ENCODE results near the gene ABCC6. TPM values are rescaled to one million over a fixed set of nuclear protein-coding genes. Genes with fewer than 3 reads are reported as not detected.
"Not testable (repeated sequence)": the region's sequence is repeated elsewhere in the genome, so short reads cannot be mapped to it uniquely, and the experiment has no call there.

ABCC6 gene
- total RNA-seq, 1 experiment from 2014 or later, result 44.6 TPM

DNA sequence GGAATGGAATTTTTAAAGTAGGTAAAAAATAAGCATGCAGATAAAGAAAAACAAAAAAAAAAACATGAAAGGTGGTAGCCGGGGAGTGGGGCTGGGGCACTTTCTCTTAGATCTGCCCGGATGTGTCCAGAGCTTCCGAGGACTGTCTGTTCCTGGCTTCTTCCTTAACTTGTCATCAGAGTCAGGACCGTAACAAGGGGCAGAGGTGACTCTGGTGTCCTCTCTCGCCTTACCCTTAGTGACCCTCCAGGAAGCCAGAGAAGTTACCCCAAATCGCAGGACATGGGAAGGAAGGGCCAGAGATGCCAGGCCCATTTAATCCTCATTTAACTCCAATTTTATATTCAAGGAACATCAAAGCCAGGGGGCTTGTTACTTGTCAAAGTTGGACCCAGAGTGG, 115.5 kb downstream of the ABCC6 start:
- no peak overlapping the region for H3K4me3 Mint-ChIP-seq (ENCODE audit: unreplicated experiment)
- no peaks in the 10 kb centered on the region for H3K4me1 ChIP-seq
- intact Hi-C loops (cut with micrococcal nuclease; ENCODE audit: unreplicated experiment), result no loop called here
- CTCF ChIA-PET, result no interaction called here
- H3K27ac Mint-ChIP-seq (ENCODE audit: unreplicated experiment), result no peak overlapping the region
- no peaks in the 10 kb centered on the region for H3K36me3 ChIP-seq (ENCODE audit: control insufficient read depth, insufficient read depth, low read length)
- peaks cover 39% of the 10 kb centered on the region for H3K36me3 Mint-ChIP-seq (ENCODE audit: insufficient read depth, unreplicated experiment)
- no peaks in the 10 kb centered on the region for H3K4me1 Mint-ChIP-seq (ENCODE audit: low read depth, unreplicated experiment)
- no peaks in the 10 kb centered on the region for H3K9me3 ChIP-seq
- H3K27me3 Mint-ChIP-seq (ENCODE audit: insufficient read depth, unreplicated experiment), result no peaks in the 10 kb centered on the region
- TF ChIP-seq, protein P1, sequence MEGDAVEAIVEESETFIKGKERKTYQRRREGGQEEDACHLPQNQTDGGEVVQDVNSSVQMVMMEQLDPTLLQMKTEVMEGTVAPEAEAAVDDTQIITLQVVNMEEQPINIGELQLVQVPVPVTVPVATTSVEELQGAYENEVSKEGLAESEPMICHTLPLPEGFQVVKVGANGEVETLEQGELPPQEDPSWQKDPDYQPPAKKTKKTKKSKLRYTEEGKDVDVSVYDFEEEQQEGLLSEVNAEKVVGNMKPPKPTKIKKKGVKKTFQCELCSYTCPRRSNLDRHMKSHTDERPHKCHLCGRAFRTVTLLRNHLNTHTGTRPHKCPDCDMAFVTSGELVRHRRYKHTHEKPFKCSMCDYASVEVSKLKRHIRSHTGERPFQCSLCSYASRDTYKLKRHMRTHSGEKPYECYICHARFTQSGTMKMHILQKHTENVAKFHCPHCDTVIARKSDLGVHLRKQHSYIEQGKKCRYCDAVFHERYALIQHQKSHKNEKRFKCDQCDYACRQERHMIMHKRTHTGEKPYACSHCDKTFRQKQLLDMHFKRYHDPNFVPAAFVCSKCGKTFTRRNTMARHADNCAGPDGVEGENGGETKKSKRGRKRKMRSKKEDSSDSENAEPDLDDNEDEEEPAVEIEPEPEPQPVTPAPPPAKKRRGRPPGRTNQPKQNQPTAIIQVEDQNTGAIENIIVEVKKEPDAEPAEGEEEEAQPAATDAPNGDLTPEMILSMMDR (IDR thresholded peaks at IDR 0.05; ENCODE audit: insufficient read depth in 1 of 2, low read depth in 1 of 2, low read length in 1 of 2, severe bottlenecking in 1 of 2, unreplicated experiment in 1 of 2), result no peak
- POLR2A ChIA-PET, result interaction anchor here (0.7 kb wide), 1 partner anchor 101 kb away, joined by 3 read pairs; no protein-coding TSS in a partner anchor
- no peaks in the 10 kb centered on the region for H3K9me3 Mint-ChIP-seq (ENCODE audit: unreplicated experiment)
- DNase-seq, result no peak
- H3K4me3 ChIP-seq (ENCODE audit: low read depth, low read length), result no peak overlapping the region
- BruUV-seq (replicated peaks), result no TSS peak
- no peaks in the 10 kb centered on the region for H3K27me3 ChIP-seq (replicated peaks; ENCODE audit: control insufficient read depth, insufficient read depth, low read length)

GRCh38 chr16:16106466-16106865, 116.8 kb downstream of the ABCC6 start:
- Histone ChIP-seq H3K4me3 (ENCODE audit: low read depth, low read length) (no peak overlapping the region), H3K4me1 (no peaks in the 10 kb centered on the region), H3K9me3 (no peaks in the 10 kb centered on the region), H3K36me3 (ENCODE audit: control insufficient read depth, insufficient read depth, low read length) (no peaks in the 10 kb centered on the region), H3K27me3 (replicated peaks; ENCODE audit: control insufficient read depth, insufficient read depth, low read length) (no peaks in the 10 kb centered on the region)
- Mint-ChIP-seq H3K27ac (ENCODE audit: unreplicated experiment) (no peak overlapping the region), H3K4me3 (ENCODE audit: unreplicated experiment) (no peak overlapping the region), H3K27me3 (ENCODE audit: insufficient read depth, unreplicated experiment) (no peaks in the 10 kb centered on the region), H3K36me3 (ENCODE audit: insufficient read depth, unreplicated experiment) (peaks cover 39% of the 10 kb centered on the region), H3K9me3 (ENCODE audit: unreplicated experiment) (no peaks in the 10 kb centered on the region), H3K4me1 (ENCODE audit: low read depth, unreplicated experiment) (no peaks in the 10 kb centered on the region)
- TF ChIP-seq, protein P1 (IDR thresholded peaks at IDR 0.05; ENCODE audit: insufficient read depth in 1 of 2, low read depth in 1 of 2, low read length in 1 of 2, severe bottlenecking in 1 of 2, unreplicated experiment in 1 of 2), result no peak
- CTCF ChIA-PET, result no interaction called here
- intact Hi-C loops (cut with micrococcal nuclease; ENCODE audit: unreplicated experiment), result no loop called here
- no peak for DNase-seq
- POLR2A ChIA-PET, result no interaction called here
- BruUV-seq (replicated peaks), result no TSS peak

GRCh38 chr16:16105646-16106045, 117.6 kb downstream of the ABCC6 start:
- ChIA-PET POLR2A (no interaction called here), CTCF (no interaction called here)
- H3K27me3 Mint-ChIP-seq (ENCODE audit: insufficient read depth, unreplicated experiment), result no peaks in the 10 kb centered on the region
- Histone ChIP-seq H3K27me3 (replicated peaks; ENCODE audit: control insufficient read depth, insufficient read depth, low read length) (no peaks in the 10 kb centered on the region), H3K4me1 (no peaks in the 10 kb centered on the region), H3K36me3 (ENCODE audit: control insufficient read depth, insufficient read depth, low read length) (no peaks in the 10 kb centered on the region), H3K4me3 (ENCODE audit: low read depth, low read length) (no peak overlapping the region), H3K9me3 (no peaks in the 10 kb centered on the region)
- H3K4me1 Mint-ChIP-seq (ENCODE audit: low read depth, unreplicated experiment), result no peaks in the 10 kb centered on the region
- TF ChIP-seq, protein P1 (IDR thresholded peaks at IDR 0.05; ENCODE audit: insufficient read depth in 1 of 2, low read depth in 1 of 2, low read length in 1 of 2, severe bottlenecking in 1 of 2, unreplicated experiment in 1 of 2), result no peak
- no peak for DNase-seq
- intact Hi-C loops (cut with micrococcal nuclease; ENCODE audit: unreplicated experiment), result no loop called here
- no TSS peak for BruUV-seq (replicated peaks)
- no peak overlapping the region for H3K27ac Mint-ChIP-seq (ENCODE audit: unreplicated experiment)
- no peak overlapping the region for H3K4me3 Mint-ChIP-seq (ENCODE audit: unreplicated experiment)
- no peaks in the 10 kb centered on the region for H3K9me3 Mint-ChIP-seq (ENCODE audit: unreplicated experiment)
- peaks cover 39% of the 10 kb centered on the region for H3K36me3 Mint-ChIP-seq (ENCODE audit: insufficient read depth, unreplicated experiment)

GRCh38 chr16:16104804-16105141, 118.5 kb downstream of the ABCC6 start:
- H3K4me3 ChIP-seq (ENCODE audit: low read depth, low read length); H3K4me3 Mint-ChIP-seq (ENCODE audit: unreplicated experiment); intact Hi-C loops (cut with micrococcal nuclease; ENCODE audit: unreplicated experiment); H3K4me1 ChIP-seq; DNase-seq; BruUV-seq (replicated peaks); H3K36me3 ChIP-seq (ENCODE audit: control insufficient read depth, insufficient read depth, low read length); H3K9me3 Mint-ChIP-seq (ENCODE audit: unreplicated experiment); H3K4me1 Mint-ChIP-seq (ENCODE audit: low read depth, unreplicated experiment); H3K27ac Mint-ChIP-seq (ENCODE audit: unreplicated experiment); H3K27me3 ChIP-seq (replicated peaks; ENCODE audit: control insufficient read depth, insufficient read depth, low read length); POLR2A ChIA-PET; H3K9me3 ChIP-seq; H3K27me3 Mint-ChIP-seq (ENCODE audit: insufficient read depth, unreplicated experiment): not testable (repeated sequence)
- peaks cover 36% of the 10 kb centered on the region for H3K36me3 Mint-ChIP-seq (ENCODE audit: insufficient read depth, unreplicated experiment)
- CTCF ChIA-PET, result interaction anchor here (0.5 kb wide), 1 partner anchor 51 kb away, joined by 3 read pairs; no protein-coding TSS in a partner anchor

- intact Hi-C loops (cut with micrococcal nuclease; ENCODE audit: unreplicated experiment); H3K36me3 ChIP-seq (ENCODE audit: control insufficient read depth, insufficient read depth, low read length); H3K4me3 ChIP-seq (ENCODE audit: low read depth, low read length); DNase-seq; H3K4me1 Mint-ChIP-seq (ENCODE audit: low read depth, unreplicated experiment); H3K27ac Mint-ChIP-seq (ENCODE audit: unreplicated experiment); H3K4me3 Mint-ChIP-seq (ENCODE audit: unreplicated experiment); H3K27me3 ChIP-seq (replicated peaks; ENCODE audit: control insufficient read depth, insufficient read depth, low read length); BruUV-seq (replicated peaks); H3K4me1 ChIP-seq; H3K9me3 ChIP-seq; POLR2A ChIA-PET; H3K9me3 Mint-ChIP-seq (ENCODE audit: unreplicated experiment); CTCF ChIA-PET; H3K27me3 Mint-ChIP-seq (ENCODE audit: insufficient read depth, unreplicated experiment): not testable (repeated sequence)
- H3K36me3 Mint-ChIP-seq (ENCODE audit: insufficient read depth, unreplicated experiment), result peaks cover 41% of the 10 kb centered on the region
Observed at GRCh38 chr16:16104132-16104803, 119.0 kb downstream of the ABCC6 start.

Data from Caco-2 (cell line).